GM12878 (cell line): Measurements from ENCODE around the gene YPEL2. TPM values are rescaled to one million over a fixed set of nuclear protein-coding genes. Genes with fewer than 3 reads are reported as not detected.

ENCODE experiments used
- ATAC-seq: fragments of 200-7000 bp; cut with Tn5 transposase; 3 replicates; pipeline ENCODE4 v1.9.1; 2020; ENCODE audit warnings: mild to moderate bottlenecking, moderate library complexity
- BruUV-seq: library from RNA; stranded (reverse); fragments of 400-500 nt; replicated peaks from 2 replicates; lab custom pipeline; 2021; lab: Mats Ljungman, UMichigan
- CTCF ChIA-PET: fragments of 300-600 bp; sonication (Branson Sonifier 250); formaldehyde crosslinking; extraction: SDS; loops from one replicate; lab custom pipeline; 2021; ENCODE audit warnings: inconsistent platforms; lab: Yijun Ruan, JAX
- POLR2A ChIA-PET: fragments of 350-600 bp; formaldehyde crosslinking; extraction: SDS; loops from one replicate; lab custom pipeline; 2021; ENCODE audit warnings: inconsistent platforms; lab: Charles Lee
- RAD21 ChIA-PET: fragments of 300-600 bp; sonication (Branson Sonifier 250); formaldehyde crosslinking; loops from one replicate; lab custom pipeline; 2023; ENCODE audit warnings: antibody characterized with exemption; ENCODE audit not compliant: unreplicated experiment; lab: Charles Lee
- SMC1A ChIA-PET: fragments of 300-600 bp; sonication (Branson Sonifier 250); formaldehyde crosslinking; loops from one replicate; lab custom pipeline; 2023; ENCODE audit not compliant: unreplicated experiment, uncharacterized antibody; lab: Charles Lee
- DNase-seq: peaks from one replicate; pipeline ENCODE4 v3.0.0-alpha.2; 2011; ENCODE audit warnings: low read depth, low spot score
- FAIRE-seq: peaks from 3 replicates; lab custom pipeline; 2011; peaks lifted over from hg19 to GRCh38; lab: Jason Lieb, UNC
- H2AFZ ChIP-seq: 2 replicates; pipeline ENCODE4 v1.6.0; 2011; ENCODE audit warnings: low read depth, low read length, control low read depth; ENCODE audit not compliant: control insufficient read depth
- H3K27ac ChIP-seq: 2 replicates; pipeline ENCODE4 v1.5.1; 2011; ENCODE audit warnings: control low read depth; ENCODE audit not compliant: control insufficient read depth, insufficient read depth
- H3K27me3 ChIP-seq, 2 experiments: replicated peaks in 1 of 2; 2 replicates each; pipeline versions ENCODE4 v1.6.0 to v1.6.1; 2011; ENCODE audit warnings: low read length in 1 of 2; ENCODE audit not compliant: control insufficient read depth in 2 of 2, insufficient read depth in 2 of 2
- H3K36me3 ChIP-seq, 2 experiments: 2 replicates each; pipeline ENCODE4 v1.5.1; 2011; ENCODE audit warnings: low read length in 1 of 2; ENCODE audit not compliant: control insufficient read depth in 2 of 2, insufficient read depth in 2 of 2
- H3K4me1 ChIP-seq: 2 replicates; pipeline ENCODE4 v1.6.1; 2011; ENCODE audit warnings: mild to moderate bottlenecking, low read length, moderate library complexity, mixed read lengths; ENCODE audit not compliant: control insufficient read depth, insufficient read depth
- H3K4me2 ChIP-seq: 2 replicates; pipeline ENCODE4 v1.6.0; 2011; ENCODE audit warnings: control low read depth; ENCODE audit not compliant: control insufficient read depth, insufficient read depth
- H3K4me3 ChIP-seq: fragments of 200-600 bp; sonication (generic); 2 replicates; pipeline ENCODE4 v1.5.1; 2016
- H3K79me2 ChIP-seq: 2 replicates; pipeline ENCODE4 v1.6.0; 2011; ENCODE audit warnings: low read length; ENCODE audit not compliant: control insufficient read depth, insufficient read depth
- H3K9ac ChIP-seq: 2 replicates; pipeline ENCODE4 v1.8.0; 2011; ENCODE audit warnings: low read length, control low read depth, mixed read lengths; ENCODE audit not compliant: control insufficient read depth, insufficient read depth
- H3K9me3 ChIP-seq: replicated peaks from 3 replicates; pipeline ENCODE4 v1.5.1; 2011; ENCODE audit warnings: mild to moderate bottlenecking, low read length; ENCODE audit not compliant: control insufficient read depth, insufficient read depth
- H4K20me1 ChIP-seq: 2 replicates; pipeline ENCODE4 v1.6.0; 2011; ENCODE audit not compliant: control insufficient read depth, insufficient read depth
- BRCA1 ChIP-seq: IDR thresholded peaks from 2 replicates; pipeline ENCODE4 v1.6.1; 2011; ENCODE audit warnings: low read depth, low read length, improper control_type of control experiment
- EED ChIP-seq: sonication (generic); IDR thresholded peaks from 2 replicates; pipeline ENCODE4 v1.6.1; 2016; ENCODE audit warnings: antibody characterized with exemption, low read depth
- HDAC2 ChIP-seq: fragments of 200-600 bp; sonication (generic); IDR thresholded peaks from 2 replicates; pipeline ENCODE4 v1.6.1; 2017
- MYB ChIP-seq: fragments of 150-350 bp; IDR thresholded peaks from 2 replicates; pipeline ENCODE4 v1.6.1; 2014; ENCODE audit warnings: mild to moderate bottlenecking, low read depth, low read length, borderline replicate concordance
- POLR2AphosphoS5 ChIP-seq: IDR thresholded peaks from 2 replicates; pipeline ENCODE4 v1.6.1; 2011; ENCODE audit warnings: mild to moderate bottlenecking, low read length, inconsistent platforms
- SIX5 ChIP-seq: IDR thresholded peaks from 2 replicates; pipeline ENCODE4 v1.6.1; 2011; ENCODE audit warnings: mild to moderate bottlenecking, low read depth, low read length, moderate library complexity; ENCODE audit not compliant: severe bottlenecking
- SUZ12 ChIP-seq: fragments of 200-600 bp; sonication (generic); IDR thresholded peaks from one replicate; pipeline ENCODE4 v1.6.1; 2018; ENCODE audit warnings: antibody characterized with exemption, mild to moderate bottlenecking; ENCODE audit not compliant: unreplicated experiment
- TCF3 ChIP-seq: IDR thresholded peaks from 2 replicates; pipeline ENCODE4 v1.6.1; 2012; ENCODE audit warnings: low read depth, mild to moderate bottlenecking, low read length, borderline replicate concordance; ENCODE audit not compliant: insufficient read depth
- TCF7 ChIP-seq: IDR thresholded peaks from 2 replicates; pipeline ENCODE4 v1.6.1; 2014; ENCODE audit warnings: antibody characterized with exemption, borderline replicate concordance
- WGBS: methylation state at CpG from one replicate; pipeline ENCODE4 v1.1.6; 2016; ENCODE audit warnings: low lambda C conversion rate; ENCODE audit not compliant: insufficient replicate concordance, insufficient coverage; ENCODE audit errors: missing lambda C conversion rate; 5-methylcytosine and 5-hydroxymethylcytosine counted together
- in situ Hi-C: fragments of 300-500 bp; cut with MboI; formaldehyde crosslinking; loops from 9 replicates; pipeline ENCODE4 v1.14.3; 2018; ENCODE audit warnings: mixed read lengths
- intact Hi-C: fragments of 100-400 bp; cut with micrococcal nuclease; formaldehyde crosslinking; loops from one replicate; pipeline ENCODE4 v1.14.2; 2022; ENCODE audit not compliant: unreplicated experiment
- polyA plus RNA-seq, 11 experiments: library from polyadenylated mRNA; depleted of rRNA in 4 of 11; unstranded in 6 of 11; stranded (reverse) in 5 of 11; fragments of >200 nt; fragmentation: Nextera tagmentation in 4 of 11; fragmentation: Illumina TruSeq in 1 of 11; extraction: Ambion mirVana in 4 of 11; extraction: Trizol in 1 of 11; gene quantifications; 1 replicate in 1 of 11; 2 replicates in 10 of 11; pipeline versions ENCODE4 v1.2.1 to v1.2.3, GENCODE V29; 2011 to 2016; ENCODE audit warnings: inconsistent platforms in 2 of 11, missing spikeins in 2 of 11, low read depth in 1 of 11
- total RNA-seq, 4 experiments: library from RNA; depleted of rRNA in 3 of 4; stranded (reverse); fragments of >200 nt in 3 of 4; fragmentation: Illumina TruSeq in 1 of 4; extraction: Trizol in 1 of 4; gene quantifications; 2 replicates each; pipeline versions ENCODE4 v1.2.1 to v1.2.3, GENCODE V29; 2013 to 2021
- TF ChIP-seq, protein P1 (sequence below): fragments of 450-650 bp; IDR thresholded peaks from 2 replicates; pipeline ENCODE4 v1.6.1; 2014; ENCODE audit warnings: mild to moderate bottlenecking
- TF ChIP-seq, protein P2 (sequence below): IDR thresholded peaks from 2 replicates; pipeline ENCODE4 v1.6.1; 2011; ENCODE audit warnings: low read depth, low read length, improper control_type of control experiment, borderline replicate concordance
- TF ChIP-seq, protein P3 (sequence below): fragments of 450-650 bp; IDR thresholded peaks from 2 replicates; pipeline ENCODE4 v1.6.1; 2016; ENCODE audit warnings: mild to moderate bottlenecking
- TF ChIP-seq, protein P4 (sequence below): fragments of 150-350 bp; IDR thresholded peaks from 2 replicates; pipeline ENCODE4 v1.6.1; 2014; ENCODE audit warnings: mild to moderate bottlenecking, low read depth, low read length
- TF ChIP-seq, protein P5 (sequence below): IDR thresholded peaks from 2 replicates; pipeline ENCODE4 v1.6.1; 2012; ENCODE audit warnings: low read length, inconsistent platforms

Gene YPEL2
- total and polyA plus RNA-seq, 10 of the 15 experiments (the other 5 are each of a cell fraction or from before 2014, with no cell fraction given) = 0.11 to 8.1 (median 0.48) TPM

DNA sequence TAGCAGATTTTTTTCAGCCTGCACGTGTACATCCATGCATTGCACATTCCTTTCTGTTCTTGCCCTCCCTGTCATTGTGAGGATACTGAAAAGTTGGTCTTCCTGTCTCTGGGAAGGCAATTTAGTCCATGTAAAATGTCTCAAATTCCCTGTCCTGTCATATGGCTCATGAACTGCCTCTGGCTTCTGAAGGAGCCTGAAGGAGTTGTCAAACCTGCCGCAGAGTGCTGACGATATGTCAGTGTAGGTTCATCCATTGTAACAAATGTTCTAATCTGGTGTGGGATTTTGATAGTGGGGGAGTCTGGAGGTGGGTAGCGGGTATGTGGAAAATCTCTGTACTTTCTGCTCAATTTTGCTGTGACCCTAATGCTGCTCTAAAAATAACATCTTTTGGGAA, 59.6 kb downstream of the YPEL2 start:
- no peak overlapping the region for H3K9ac ChIP-seq
- H3K36me3 ChIP-seq = no peaks in the 10 kb centered on the region; a peak in 1 of 4 replicates
- FAIRE-seq = no peak
- H3K4me3 ChIP-seq = no peak overlapping the region
- WGBS = 59% methylated on average over 4 of the region's 4 CpGs
- POLR2A ChIA-PET = no interaction called here
- in situ Hi-C loops = no loop called here
- CTCF ChIA-PET = no interaction called here
- no peak overlapping the region for H3K27ac ChIP-seq
- H2AFZ ChIP-seq = no peak overlapping the region
- intact Hi-C loops = no loop called here
- no peak overlapping the region for H3K4me2 ChIP-seq
- H3K79me2 ChIP-seq = no peaks in the 10 kb centered on the region
- SMC1A ChIA-PET = interaction anchor here (1.1 kb wide), 2 partner anchors 11 to 20 kb away, joined by 3 to 4 read pairs; no protein-coding TSS in a partner anchor
- no TSS peak for BruUV-seq
- H3K27me3 ChIP-seq = no peaks in the 10 kb centered on the region
- TF ChIP-seq, protein P1, sequence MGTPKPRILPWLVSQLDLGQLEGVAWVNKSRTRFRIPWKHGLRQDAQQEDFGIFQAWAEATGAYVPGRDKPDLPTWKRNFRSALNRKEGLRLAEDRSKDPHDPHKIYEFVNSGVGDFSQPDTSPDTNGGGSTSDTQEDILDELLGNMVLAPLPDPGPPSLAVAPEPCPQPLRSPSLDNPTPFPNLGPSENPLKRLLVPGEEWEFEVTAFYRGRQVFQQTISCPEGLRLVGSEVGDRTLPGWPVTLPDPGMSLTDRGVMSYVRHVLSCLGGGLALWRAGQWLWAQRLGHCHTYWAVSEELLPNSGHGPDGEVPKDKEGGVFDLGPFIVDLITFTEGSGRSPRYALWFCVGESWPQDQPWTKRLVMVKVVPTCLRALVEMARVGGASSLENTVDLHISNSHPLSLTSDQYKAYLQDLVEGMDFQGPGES = no peak
- no peak for TF ChIP-seq HDAC2
- no peak for TF ChIP-seq SUZ12
- TF ChIP-seq, protein P2, sequence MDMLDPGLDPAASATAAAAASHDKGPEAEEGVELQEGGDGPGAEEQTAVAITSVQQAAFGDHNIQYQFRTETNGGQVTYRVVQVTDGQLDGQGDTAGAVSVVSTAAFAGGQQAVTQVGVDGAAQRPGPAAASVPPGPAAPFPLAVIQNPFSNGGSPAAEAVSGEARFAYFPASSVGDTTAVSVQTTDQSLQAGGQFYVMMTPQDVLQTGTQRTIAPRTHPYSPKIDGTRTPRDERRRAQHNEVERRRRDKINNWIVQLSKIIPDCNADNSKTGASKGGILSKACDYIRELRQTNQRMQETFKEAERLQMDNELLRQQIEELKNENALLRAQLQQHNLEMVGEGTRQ = no peak
- TF ChIP-seq TCF3 = no peak
- TF ChIP-seq, protein P3, sequence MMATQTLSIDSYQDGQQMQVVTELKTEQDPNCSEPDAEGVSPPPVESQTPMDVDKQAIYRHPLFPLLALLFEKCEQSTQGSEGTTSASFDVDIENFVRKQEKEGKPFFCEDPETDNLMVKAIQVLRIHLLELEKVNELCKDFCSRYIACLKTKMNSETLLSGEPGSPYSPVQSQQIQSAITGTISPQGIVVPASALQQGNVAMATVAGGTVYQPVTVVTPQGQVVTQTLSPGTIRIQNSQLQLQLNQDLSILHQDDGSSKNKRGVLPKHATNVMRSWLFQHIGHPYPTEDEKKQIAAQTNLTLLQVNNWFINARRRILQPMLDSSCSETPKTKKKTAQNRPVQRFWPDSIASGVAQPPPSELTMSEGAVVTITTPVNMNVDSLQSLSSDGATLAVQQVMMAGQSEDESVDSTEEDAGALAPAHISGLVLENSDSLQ = no peak
- no peak for TF ChIP-seq BRCA1
- no peak for TF ChIP-seq POLR2AphosphoS5
- TF ChIP-seq, protein P4, sequence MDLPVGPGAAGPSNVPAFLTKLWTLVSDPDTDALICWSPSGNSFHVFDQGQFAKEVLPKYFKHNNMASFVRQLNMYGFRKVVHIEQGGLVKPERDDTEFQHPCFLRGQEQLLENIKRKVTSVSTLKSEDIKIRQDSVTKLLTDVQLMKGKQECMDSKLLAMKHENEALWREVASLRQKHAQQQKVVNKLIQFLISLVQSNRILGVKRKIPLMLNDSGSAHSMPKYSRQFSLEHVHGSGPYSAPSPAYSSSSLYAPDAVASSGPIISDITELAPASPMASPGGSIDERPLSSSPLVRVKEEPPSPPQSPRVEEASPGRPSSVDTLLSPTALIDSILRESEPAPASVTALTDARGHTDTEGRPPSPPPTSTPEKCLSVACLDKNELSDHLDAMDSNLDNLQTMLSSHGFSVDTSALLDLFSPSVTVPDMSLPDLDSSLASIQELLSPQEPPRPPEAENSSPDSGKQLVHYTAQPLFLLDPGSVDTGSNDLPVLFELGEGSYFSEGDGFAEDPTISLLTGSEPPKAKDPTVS = no peak
- TF ChIP-seq MYB = no peak
- TF ChIP-seq SIX5 = no peak
- TF ChIP-seq TCF7 = no peak
- TF ChIP-seq EED = no peak
- TF ChIP-seq, protein P5, sequence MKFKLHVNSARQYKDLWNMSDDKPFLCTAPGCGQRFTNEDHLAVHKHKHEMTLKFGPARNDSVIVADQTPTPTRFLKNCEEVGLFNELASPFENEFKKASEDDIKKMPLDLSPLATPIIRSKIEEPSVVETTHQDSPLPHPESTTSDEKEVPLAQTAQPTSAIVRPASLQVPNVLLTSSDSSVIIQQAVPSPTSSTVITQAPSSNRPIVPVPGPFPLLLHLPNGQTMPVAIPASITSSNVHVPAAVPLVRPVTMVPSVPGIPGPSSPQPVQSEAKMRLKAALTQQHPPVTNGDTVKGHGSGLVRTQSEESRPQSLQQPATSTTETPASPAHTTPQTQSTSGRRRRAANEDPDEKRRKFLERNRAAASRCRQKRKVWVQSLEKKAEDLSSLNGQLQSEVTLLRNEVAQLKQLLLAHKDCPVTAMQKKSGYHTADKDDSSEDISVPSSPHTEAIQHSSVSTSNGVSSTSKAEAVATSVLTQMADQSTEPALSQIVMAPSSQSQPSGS = no peak
- no peak for ATAC-seq
- H3K4me1 ChIP-seq = no peaks in the 10 kb centered on the region
- H4K20me1 ChIP-seq = no peaks in the 10 kb centered on the region
- DNase-seq = no peak
- RAD21 ChIA-PET = no interaction called here
- H3K9me3 ChIP-seq = no peaks in the 10 kb centered on the region
